T-helper 22 cell (primary cell): ENCODE results near the gene TPCN1.

Experiments used
- DNase-seq: peaks from one replicate; pipeline ENCODE4 v3.0.0-alpha.2; 2020; ENCODE audit warnings: low read depth

The TPCN1 gene

GRCh38 chr12:113226696-113227568, 5.7 kb downstream of the TPCN1 start:
- DNase-seq = no peak

DNA sequence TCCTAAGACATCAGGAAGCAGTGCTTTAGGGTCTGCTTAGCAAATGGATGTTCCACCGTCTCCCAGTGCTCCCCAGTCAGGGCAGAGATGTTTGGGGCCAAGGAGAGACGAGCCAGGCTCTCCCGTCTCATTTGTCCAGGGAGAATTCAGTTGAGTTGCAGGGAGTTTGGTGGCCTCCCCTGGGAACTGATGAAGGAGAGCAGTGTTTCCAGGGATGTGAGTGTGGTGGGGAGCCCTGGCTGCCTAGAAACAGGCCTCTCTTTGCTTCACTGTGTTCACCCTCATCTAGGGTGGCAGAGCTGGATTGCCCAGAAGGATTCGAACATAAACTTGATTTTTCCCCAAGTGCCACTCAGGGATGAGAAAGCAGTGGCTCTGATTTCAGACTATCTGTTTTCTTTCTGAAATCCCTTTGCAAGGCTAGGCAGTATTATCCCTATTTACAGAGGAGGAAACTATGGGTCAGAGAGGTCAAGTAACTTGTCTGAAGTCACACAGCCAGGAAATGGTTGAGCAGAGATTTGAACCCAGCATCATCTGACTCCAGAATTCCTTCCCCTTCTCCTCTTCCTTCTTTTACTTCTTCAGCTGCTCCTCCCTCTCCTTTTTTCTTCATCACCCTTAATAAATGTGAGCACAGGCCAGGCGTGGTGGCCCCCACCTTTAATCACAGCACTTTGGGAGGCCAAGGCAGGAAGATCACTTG, 6.6 kb downstream of the TPCN1 start:
- DNase-seq = no peak

DNA sequence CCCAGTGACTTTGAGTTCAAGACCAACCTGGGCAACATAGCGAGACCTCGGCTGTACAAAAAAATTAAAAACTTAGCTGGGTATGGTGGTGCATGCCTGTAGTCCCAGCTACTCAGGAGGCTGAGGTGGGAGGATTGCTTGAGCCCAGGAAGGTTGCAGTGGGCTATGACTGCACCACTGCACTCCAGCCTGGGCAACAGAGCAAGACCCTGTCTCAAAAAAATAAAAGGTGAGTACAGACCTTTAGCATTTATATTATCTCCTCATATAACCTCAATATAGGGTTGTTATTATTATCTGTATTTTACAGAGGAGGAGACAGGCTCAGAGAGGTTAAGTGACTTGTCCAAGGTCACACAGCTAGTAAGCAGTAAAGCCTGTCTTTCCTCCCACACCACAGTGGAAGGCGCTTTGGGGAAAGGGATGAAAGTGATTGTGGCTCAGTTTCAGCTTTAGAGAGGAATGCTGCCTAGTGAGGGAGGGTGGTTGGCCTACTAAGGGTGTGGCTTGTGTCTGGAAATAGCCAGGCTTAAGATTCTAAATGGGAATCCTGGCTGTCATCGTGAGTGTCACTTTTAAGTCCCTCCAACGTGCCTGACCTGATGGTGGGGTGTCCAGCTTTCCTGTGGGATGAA, 7.2 kb downstream of the TPCN1 start:
- DNase-seq = no peak

DNA sequence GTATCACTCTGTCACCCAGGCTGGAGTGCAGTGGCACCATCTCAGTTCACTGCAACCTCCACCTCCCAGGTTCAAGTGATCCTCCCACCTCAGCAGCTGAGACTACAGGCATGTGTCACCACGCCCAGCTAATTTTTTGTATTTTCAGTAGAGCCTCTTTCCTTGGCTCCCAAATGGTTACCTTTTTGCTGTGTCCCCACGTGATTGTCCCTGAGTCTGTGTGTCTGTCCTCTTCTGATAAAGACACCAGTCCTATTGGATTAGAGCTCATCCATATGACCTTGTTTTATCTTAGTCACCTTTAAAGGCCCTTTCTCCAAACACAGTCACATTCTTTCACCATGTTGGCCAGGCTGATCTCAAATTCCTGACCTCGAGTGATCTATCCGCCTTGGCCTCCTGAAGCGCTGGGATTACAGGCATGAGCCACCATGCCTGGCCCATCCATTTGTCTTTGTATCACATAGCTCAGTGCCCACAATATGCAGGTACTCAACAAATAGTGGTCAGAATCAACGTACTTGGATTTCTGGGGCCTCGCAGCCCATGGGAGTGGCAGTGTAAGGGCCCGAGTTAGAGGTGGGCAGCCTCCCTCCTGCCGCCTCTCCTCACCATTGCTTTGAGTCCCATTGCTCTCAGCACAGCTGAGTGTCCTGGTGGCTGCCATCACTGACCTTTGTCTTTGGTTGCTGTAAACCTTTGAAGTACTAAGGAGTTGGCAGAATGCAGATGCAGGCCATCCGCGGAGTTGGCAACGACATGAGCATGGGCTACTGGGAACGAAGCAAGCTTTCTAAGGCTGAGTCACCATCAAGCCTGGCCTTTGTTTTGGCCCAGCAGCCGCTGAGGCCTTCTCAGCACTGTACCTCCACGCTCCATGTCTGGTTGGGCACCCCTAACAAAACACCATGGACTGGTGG, 9.3 kb downstream of the TPCN1 start:
- DNase-seq = no peak

- DNase-seq = no peak
Measured at GRCh38 chr12:113231235-113232088, 10.2 kb downstream of the TPCN1 start.

DNA sequence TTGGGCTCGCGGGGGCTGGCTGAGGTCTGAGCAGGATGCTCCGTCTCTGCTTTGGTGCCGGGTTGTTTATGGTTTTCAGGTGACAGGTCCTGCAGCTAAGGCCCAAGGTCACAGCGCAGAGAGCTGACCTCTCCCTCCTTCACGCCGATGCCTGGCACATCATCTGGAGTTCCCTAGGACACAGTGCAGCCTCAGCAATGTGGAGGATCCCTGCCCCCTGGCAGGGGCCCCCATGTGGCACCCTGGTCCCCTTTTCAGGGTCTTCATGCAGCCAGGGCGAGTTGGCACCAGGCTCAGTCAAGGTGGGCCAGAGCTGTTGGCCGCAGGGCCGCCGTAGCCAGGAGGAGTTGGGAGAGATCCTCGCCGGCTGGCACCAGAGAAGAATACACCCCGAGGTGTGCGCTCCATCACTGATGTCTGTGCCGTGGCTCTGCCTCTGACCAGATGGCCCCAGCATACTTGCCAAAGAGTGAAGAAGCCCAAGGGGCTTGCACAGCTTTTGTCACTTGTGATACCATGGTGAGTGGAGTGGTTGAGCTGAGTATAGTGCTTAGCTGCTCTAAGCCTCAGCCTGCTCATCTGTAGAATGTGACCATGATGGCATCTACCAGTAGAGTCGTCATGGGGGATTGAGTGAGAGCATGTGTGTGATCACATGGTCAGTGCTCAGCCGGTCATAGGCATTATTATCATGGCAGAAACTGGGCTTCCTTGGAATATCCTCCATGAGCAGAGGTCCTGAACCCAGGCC, 11.0 kb downstream of the TPCN1 start:
- no peak for DNase-seq

- DNase-seq = peak; percentile 23
Measured at GRCh38 chr12:113232840-113233585, 11.7 kb downstream of the TPCN1 start.

GRCh38 chr12:113233967-113234366, 12.7 kb downstream of the TPCN1 start:
- no peak for DNase-seq

DNA sequence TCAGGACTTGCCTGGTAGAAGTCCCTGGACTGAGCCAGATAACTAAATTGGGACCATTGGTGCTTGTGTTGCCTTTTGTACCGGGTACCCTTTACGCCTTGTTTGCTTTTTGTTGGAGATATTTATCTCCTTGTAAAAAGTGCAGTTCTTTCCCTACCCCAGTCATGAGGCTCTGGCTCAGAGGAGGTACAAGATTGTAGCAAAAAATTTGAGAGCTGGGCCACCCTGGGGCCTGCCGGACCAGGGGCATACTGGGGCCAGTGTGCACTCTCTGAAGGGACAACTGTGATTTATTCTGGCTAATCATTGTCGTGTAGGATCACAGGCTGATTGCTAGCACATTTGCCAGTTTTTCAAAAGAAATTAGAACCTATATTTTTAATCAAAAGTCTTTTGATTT, 13.2 kb downstream of the TPCN1 start:
- no peak for DNase-seq

- DNase-seq = no peak
Measured at GRCh38 chr12:113235976-113236375, 14.7 kb downstream of the TPCN1 start.

- no peak for DNase-seq
Measured at GRCh38 chr12:113236539-113237399, 15.5 kb downstream of the TPCN1 start.

DNA sequence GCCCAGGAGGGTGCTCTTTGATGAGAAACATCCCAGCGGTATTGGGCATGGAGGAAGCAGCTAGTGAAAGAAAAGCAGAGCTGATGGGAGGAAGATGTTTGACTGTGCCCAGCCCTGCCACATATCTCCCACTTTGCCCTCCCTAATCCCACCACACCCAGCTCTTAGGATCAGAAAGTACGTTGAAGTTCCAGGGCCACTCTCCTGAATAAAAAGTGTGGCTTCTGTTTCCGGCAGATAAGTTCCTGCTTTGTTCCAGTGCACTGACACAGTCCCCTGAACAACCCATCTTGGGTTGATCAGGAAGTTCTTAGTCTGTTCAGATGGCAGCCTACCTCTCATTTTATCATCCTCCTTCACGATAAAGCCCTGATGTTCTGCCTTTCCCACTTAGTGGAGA, 16.5 kb downstream of the TPCN1 start:
- DNase-seq = no peak

GRCh38 chr12:113238309-113238708, 17.0 kb downstream of the TPCN1 start:
- no peak for DNase-seq

DNA sequence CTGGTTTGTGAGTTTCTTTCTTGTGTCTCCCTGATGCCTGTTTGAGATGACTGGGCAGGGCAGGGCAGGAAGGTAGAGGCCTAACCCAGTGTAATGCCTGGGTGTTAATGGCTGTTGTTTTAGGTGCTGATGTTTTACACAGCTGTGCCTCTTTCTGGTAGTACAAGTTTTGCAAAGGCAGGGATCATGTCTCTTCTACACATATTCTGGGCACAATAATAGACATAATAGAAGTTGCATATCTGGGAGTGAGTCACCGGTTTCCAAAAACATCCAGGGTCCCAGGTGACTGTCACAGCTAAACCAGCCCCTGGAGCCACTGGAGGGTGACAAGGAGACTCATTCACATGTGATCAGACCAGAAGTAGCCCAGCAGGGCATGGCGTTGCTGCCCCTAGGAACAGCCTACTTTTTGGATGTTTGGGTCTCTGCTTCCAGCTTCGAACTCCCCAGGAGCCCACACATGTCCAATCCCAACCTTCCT, 18.1 kb downstream of the TPCN1 start:
- no peak for DNase-seq

DNA sequence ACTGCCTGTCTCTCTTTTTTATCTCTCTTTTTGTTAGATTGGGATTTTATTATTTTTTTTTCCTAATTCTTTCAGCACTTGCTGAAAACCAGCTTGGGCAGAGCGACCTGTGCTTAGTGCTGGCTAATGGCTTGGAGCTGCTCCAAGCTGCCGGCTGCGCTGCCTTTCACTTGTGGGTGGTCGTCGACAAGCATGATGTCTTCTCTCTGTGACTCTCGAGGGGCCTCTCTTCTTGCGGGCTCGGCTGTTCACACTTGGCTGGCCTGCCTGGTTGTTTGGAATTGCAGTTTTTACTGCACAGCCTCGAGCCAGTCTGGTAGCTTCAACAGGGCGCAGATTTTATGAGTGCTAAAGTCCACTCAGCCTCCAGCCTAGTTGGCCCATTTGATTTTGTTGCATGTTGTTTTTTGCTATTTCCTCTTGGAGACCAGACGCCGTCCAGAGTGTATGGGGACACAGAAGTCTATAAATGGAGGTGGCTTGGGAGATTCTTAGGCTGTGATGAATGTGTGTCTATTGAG, 18.6 kb downstream of the TPCN1 start:
- DNase-seq = no peak

- DNase-seq = no peak
Measured at GRCh38 chr12:113240395-113240794, 19.1 kb downstream of the TPCN1 start.

DNA sequence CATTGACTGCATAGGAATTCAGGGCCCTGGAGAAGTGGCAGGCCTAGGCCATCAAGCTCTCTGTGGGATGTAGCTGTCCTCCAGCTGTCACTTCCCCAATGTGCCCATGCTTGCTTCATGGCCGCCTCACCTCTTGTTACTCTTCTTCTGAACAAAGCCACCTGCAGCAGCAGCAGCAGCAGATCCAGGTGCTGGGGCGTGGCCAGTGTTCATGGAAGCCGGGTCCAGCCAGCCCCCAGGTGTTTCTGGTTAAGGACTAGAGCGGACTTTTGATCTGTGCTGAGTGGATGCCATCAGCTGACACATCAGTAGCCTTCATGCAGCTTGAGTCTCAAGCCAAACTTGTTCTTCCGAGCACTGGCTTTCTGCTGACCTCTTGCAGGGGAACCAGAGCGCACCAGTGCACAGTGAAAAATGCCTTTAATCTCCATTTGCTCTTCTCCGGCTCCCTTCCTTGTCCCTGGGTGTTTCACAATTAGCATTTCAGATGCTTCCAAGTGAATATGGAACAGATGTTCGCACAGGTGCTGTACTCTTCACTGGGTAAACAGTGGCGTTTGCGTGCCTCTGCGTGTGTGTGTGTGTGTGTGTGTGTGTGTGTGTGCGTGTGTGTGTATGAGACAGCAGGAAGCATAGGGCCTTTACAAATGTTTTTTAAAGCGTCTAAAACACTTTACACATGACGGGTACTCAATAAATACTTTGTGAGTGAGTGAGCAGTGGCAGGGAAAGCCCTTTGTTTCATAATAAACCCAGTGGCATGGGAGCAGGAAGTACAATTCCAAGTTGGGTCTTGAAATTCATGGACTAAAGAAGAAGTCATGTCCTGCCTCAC, 20.1 kb downstream of the TPCN1 start:
- DNase-seq = no peak
